ENCODE results near the gene IMMP2L.

DNA sequence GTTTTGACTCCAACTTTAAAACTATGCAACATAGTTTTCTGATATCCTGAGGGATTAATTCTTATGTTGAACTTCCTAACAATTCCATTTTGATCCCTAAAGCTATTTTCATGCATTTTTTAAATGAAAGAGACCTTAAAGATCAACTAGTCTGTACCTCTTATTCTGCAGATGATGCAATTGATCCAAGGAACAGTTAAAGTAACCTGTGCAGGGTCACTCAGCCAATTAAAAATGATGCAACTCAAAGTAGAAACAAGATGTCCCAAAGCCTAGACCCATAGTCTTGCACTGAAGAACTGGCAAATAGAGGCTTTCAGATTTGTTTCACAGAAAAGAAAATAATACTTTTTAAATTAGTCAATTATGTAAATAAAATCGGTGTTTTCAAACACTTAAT lies 86.3 kb downstream of the IMMP2L start:
- TF ChIP-seq, protein P1, sequence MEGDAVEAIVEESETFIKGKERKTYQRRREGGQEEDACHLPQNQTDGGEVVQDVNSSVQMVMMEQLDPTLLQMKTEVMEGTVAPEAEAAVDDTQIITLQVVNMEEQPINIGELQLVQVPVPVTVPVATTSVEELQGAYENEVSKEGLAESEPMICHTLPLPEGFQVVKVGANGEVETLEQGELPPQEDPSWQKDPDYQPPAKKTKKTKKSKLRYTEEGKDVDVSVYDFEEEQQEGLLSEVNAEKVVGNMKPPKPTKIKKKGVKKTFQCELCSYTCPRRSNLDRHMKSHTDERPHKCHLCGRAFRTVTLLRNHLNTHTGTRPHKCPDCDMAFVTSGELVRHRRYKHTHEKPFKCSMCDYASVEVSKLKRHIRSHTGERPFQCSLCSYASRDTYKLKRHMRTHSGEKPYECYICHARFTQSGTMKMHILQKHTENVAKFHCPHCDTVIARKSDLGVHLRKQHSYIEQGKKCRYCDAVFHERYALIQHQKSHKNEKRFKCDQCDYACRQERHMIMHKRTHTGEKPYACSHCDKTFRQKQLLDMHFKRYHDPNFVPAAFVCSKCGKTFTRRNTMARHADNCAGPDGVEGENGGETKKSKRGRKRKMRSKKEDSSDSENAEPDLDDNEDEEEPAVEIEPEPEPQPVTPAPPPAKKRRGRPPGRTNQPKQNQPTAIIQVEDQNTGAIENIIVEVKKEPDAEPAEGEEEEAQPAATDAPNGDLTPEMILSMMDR (IDR thresholded peaks at IDR 0.05) = no peak
- TF ChIP-seq POLR2A (IDR thresholded peaks at IDR 0.05) = no peak

Data from body of pancreas (tissue), 4 donors.